Neural crest cell (in vitro differentiated cells): ENCODE data around the gene ATIC. TPM values are rescaled to one million over a fixed set of nuclear protein-coding genes. Genes with fewer than 3 reads are reported as not detected.

Experiments used
- DNase-seq: peaks from one replicate; pipeline ENCODE4 v3.0.0; 2021; ENCODE audit warnings: low read depth, mixed read lengths, low spot score
- H3K27ac Mint-ChIP-seq: one replicate; pipeline ENCODE4 v1.8.0; 2021; ENCODE audit warnings: mild to moderate bottlenecking, mixed read lengths; ENCODE audit not compliant: unreplicated experiment
- H3K27me3 Mint-ChIP-seq: 2 replicates; pipeline ENCODE4 v1.8.0; 2021; ENCODE audit warnings: low read depth, mild to moderate bottlenecking, mixed read lengths
- H3K36me3 Mint-ChIP-seq: 2 replicates; pipeline ENCODE4 v1.8.0; 2021; ENCODE audit warnings: low read depth, mild to moderate bottlenecking, mixed read lengths
- H3K4me1 Mint-ChIP-seq: 2 replicates; pipeline ENCODE4 v1.8.0; 2021; ENCODE audit warnings: mixed read lengths
- H3K4me3 Mint-ChIP-seq: one replicate; pipeline ENCODE4 v1.8.0; 2021; ENCODE audit warnings: mild to moderate bottlenecking, mixed read lengths
- H3K9me3 Mint-ChIP-seq: 2 replicates; pipeline ENCODE4 v1.8.0; 2021; ENCODE audit warnings: mixed read lengths
- CTCF ChIP-seq: fragments of 200-600 bp; sonication (generic); conservative IDR thresholded peaks from 2 replicates; pipeline ENCODE4 v1.5.0; 2021; ENCODE audit warnings: antibody characterized with exemption, mild to moderate bottlenecking
- total RNA-seq: library from RNA; stranded (reverse); gene quantifications from 2 replicates; pipeline ENCODE4 v1.2.1, GENCODE V29; 2021

ATIC gene
- total RNA-seq, 1 donor from 2014 or later, result 206 TPM

- no peak for TF ChIP-seq CTCF
- Mint-ChIP-seq H3K27me3 (no peaks in the 10 kb centered on the region), H3K4me1 (no peaks in the 10 kb centered on the region), H3K27ac (no peak overlapping the region), H3K9me3 (no peaks in the 10 kb centered on the region), H3K36me3 (no peaks in the 10 kb centered on the region), H3K4me3 (no peak overlapping the region)
- no peak for DNase-seq
Observed at GRCh38 chr2:215280326-215280725, 31.5 kb upstream of the ATIC start.

- Mint-ChIP-seq H3K27ac (no peak overlapping the region), H3K9me3 (no peaks in the 10 kb centered on the region), H3K27me3 (no peaks in the 10 kb centered on the region), H3K4me3 (no peak overlapping the region), H3K36me3 (no peaks in the 10 kb centered on the region), H3K4me1 (no peaks in the 10 kb centered on the region)
- no peak for TF ChIP-seq CTCF
- DNase-seq, result no peak
Observed at GRCh38 chr2:215283221-215283620, 28.6 kb upstream of the ATIC start.

- H3K27ac Mint-ChIP-seq, result no peak overlapping the region
- TF ChIP-seq CTCF, result no peak
Observed at GRCh38 chr2:215286309-215286708, 25.6 kb upstream of the ATIC start.

GRCh38 chr2:215288112-215288815, 23.6 kb upstream of the ATIC start:
- H3K27ac Mint-ChIP-seq, result no peak overlapping the region
- H3K36me3 Mint-ChIP-seq, result no peaks in the 10 kb centered on the region
- H3K27me3 Mint-ChIP-seq, result no peaks in the 10 kb centered on the region
- no peak for TF ChIP-seq CTCF
- H3K4me3 Mint-ChIP-seq, result no peak overlapping the region
- no peaks in the 10 kb centered on the region for H3K4me1 Mint-ChIP-seq
- no peak for DNase-seq
- H3K9me3 Mint-ChIP-seq, result no peaks in the 10 kb centered on the region

More at GRCh38 chr2:215286309-215286708, 25.6 kb upstream of the ATIC start:
- no peak for DNase-seq
- Mint-ChIP-seq H3K36me3 (no peaks in the 10 kb centered on the region), H3K4me1 (no peaks in the 10 kb centered on the region), H3K4me3 (no peak overlapping the region), H3K9me3 (no peaks in the 10 kb centered on the region), H3K27me3 (no peaks in the 10 kb centered on the region)

GRCh38 chr2:215290980-215291599, 20.8 kb upstream of the ATIC start:
- H3K27me3 Mint-ChIP-seq, result no peaks in the 10 kb centered on the region
- no peak for DNase-seq
- H3K4me1 Mint-ChIP-seq, result no peaks in the 10 kb centered on the region
- no peaks in the 10 kb centered on the region for H3K36me3 Mint-ChIP-seq
- no peaks in the 10 kb centered on the region for H3K9me3 Mint-ChIP-seq
- no peak overlapping the region for H3K27ac Mint-ChIP-seq
- no peak overlapping the region for H3K4me3 Mint-ChIP-seq
- TF ChIP-seq CTCF, result no peak
